ENCODE measurements around the gene DCAKD. TPM values are rescaled to one million over a fixed set of nuclear protein-coding genes. Genes with fewer than 3 reads are reported as not detected.

DCAKD gene
- total and polyA plus RNA-seq, 2 donors (not counting 3 experiments of a cell fraction or from before 2014, with no cell fraction given), result 30.8 to 36.5 TPM

GRCh38 chr17:44995436-44996001 lies 55.9 kb downstream of the DCAKD start:
- no peak overlapping the region for H3K27ac ChIP-seq (ENCODE audit: insufficient read depth, low read depth, low read length)
- no peak overlapping the region for H2AFZ ChIP-seq (ENCODE audit: low read depth, low read length)
- H3K4me1 ChIP-seq (ENCODE audit: control insufficient read depth, extremely low read depth, insufficient read depth, low read length), result no peaks in the 10 kb centered on the region
- no peaks in the 10 kb centered on the region for H3K9me3 ChIP-seq (replicated peaks; ENCODE audit: control insufficient read depth, insufficient read depth, low read length)
- DNase-seq (ENCODE audit: low read depth, low spot score), result no peak
- no peaks in the 10 kb centered on the region for H3K79me2 ChIP-seq (ENCODE audit: control insufficient read depth, insufficient read depth, low read length)
- ChIA-PET CTCF (interaction anchor here (1.8 kb wide), 1 partner anchor 75 kb away, joined by 5 read pairs; no protein-coding TSS in a partner anchor), POLR2A (no interaction called here)
- dilution Hi-C loops (cut with MboI; ENCODE audit: extremely low pct_ligation_motif_present, low sequenced_read_pairs), result no loop called here
- no peak for FAIRE-seq
- no TSS peak for BruUV-seq (replicated peaks)
- TF ChIP-seq GATA2 (IDR thresholded peaks at IDR 0.05; ENCODE audit: insufficient read depth, insufficient read length, low read depth, low read length), result no peak
- no peak for TF ChIP-seq MYC (IDR thresholded peaks at IDR 0.05; ENCODE audit: low read depth, low read length)
- TF ChIP-seq POLR2AphosphoS5 (IDR thresholded peaks at IDR 0.05; ENCODE audit: insufficient read depth, low read depth, low read length), result no peak
- no peak for TF ChIP-seq FOS (IDR thresholded peaks at IDR 0.05; ENCODE audit: borderline replicate concordance, insufficient read depth, low read length)
- H3K36me3 ChIP-seq (ENCODE audit: control insufficient read depth in 2 of 2, extremely low read depth in 1 of 2, insufficient read depth in 2 of 2, low read length in 2 of 2), result no peaks in the 10 kb centered on the region
- H3K9me1 ChIP-seq (replicated peaks; ENCODE audit: control insufficient read depth, extremely low read depth, insufficient read depth, low read length), result no peaks in the 10 kb centered on the region
- intact Hi-C loops (cut with micrococcal nuclease), result no loop called here
- H3K27me3 ChIP-seq (ENCODE audit: control insufficient read depth in 2 of 2, insufficient read depth in 2 of 2, low read length in 2 of 2), result peaks cover 0 to 16% of the 10 kb centered on the region in 2 experiments
- no peaks in the 10 kb centered on the region for H4K20me1 ChIP-seq (replicated peaks; ENCODE audit: control insufficient read depth, extremely low read depth, insufficient read depth, low read length)
- no peak overlapping the region for H3K4me3 ChIP-seq (replicated peaks in 1 of 3; ENCODE audit: insufficient read depth in 1 of 3, low read depth in 1 of 3, low read length in 3 of 3)
- no peak overlapping the region for H3K9ac ChIP-seq (replicated peaks; ENCODE audit: extremely low read depth, insufficient read depth, low read length)
- no peak overlapping the region for H3K4me2 ChIP-seq (ENCODE audit: insufficient read depth, low read length)

DNA sequence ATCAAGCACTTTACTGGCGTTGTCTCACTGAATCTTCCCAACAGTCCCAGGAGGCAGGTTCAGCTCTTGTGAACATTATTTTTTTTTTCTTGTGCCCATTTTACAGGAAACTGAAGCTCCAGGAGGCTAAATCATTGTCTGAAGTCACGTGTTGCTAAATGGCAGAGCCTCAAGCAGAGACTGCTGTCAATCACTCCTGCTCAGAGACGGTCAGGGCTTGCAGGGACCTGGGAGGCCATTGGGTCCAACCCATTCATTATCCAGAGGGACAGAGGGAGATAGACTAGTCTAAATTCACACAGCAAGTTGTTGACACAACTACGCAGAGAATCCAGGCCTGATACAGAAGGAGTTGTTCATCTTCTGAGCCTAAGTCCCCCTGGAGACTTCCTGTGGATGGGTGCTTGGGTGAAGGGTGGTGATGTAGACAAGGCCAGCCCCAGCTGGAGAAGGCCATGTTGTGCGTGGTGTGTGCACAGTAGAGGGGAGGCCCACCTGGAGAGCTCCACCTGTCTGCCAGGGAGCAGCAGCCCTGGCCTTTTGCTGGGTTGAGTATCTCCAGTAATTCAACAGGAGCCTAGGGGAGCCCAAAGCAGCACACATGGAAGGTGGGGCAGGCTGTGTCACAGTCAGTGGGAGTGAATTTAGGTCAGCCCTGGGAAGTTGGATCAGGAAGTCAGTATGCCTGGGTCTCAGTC lies 59.0 kb downstream of the DCAKD start:
- Histone ChIP-seq H3K27me3 (ENCODE audit: control insufficient read depth in 2 of 2, insufficient read depth in 2 of 2, low read length in 2 of 2) (peaks cover 0 to 9% of the 10 kb centered on the region in 2 experiments), H3K27ac (ENCODE audit: insufficient read depth, low read depth, low read length) (no peak overlapping the region), H3K36me3 (ENCODE audit: control insufficient read depth in 2 of 2, extremely low read depth in 1 of 2, insufficient read depth in 2 of 2, low read length in 2 of 2) (no peaks in the 10 kb centered on the region), H4K20me1 (replicated peaks; ENCODE audit: control insufficient read depth, extremely low read depth, insufficient read depth, low read length) (no peaks in the 10 kb centered on the region), H3K4me3 (replicated peaks in 1 of 3; ENCODE audit: insufficient read depth in 1 of 3, low read depth in 1 of 3, low read length in 3 of 3) (no peak overlapping the region), H3K4me2 (ENCODE audit: insufficient read depth, low read length) (no peak overlapping the region), H3K9ac (replicated peaks; ENCODE audit: extremely low read depth, insufficient read depth, low read length) (no peak overlapping the region), H3K79me2 (ENCODE audit: control insufficient read depth, insufficient read depth, low read length) (no peaks in the 10 kb centered on the region), H3K9me1 (replicated peaks; ENCODE audit: control insufficient read depth, extremely low read depth, insufficient read depth, low read length) (no peaks in the 10 kb centered on the region), H3K4me1 (ENCODE audit: control insufficient read depth, extremely low read depth, insufficient read depth, low read length) (no peaks in the 10 kb centered on the region), H2AFZ (ENCODE audit: low read depth, low read length) (no peak overlapping the region), H3K9me3 (replicated peaks; ENCODE audit: control insufficient read depth, insufficient read depth, low read length) (no peaks in the 10 kb centered on the region)
- no TSS peak for BruUV-seq (replicated peaks)
- TF ChIP-seq GATA2 (IDR thresholded peaks at IDR 0.05; ENCODE audit: insufficient read depth, insufficient read length, low read depth, low read length), result no peak
- TF ChIP-seq JUN (IDR thresholded peaks at IDR 0.05; ENCODE audit: borderline replicate concordance, insufficient read depth, insufficient read length, low read depth), result no peak
- TF ChIP-seq POLR2A (IDR thresholded peaks at IDR 0.05; ENCODE audit: low read depth, low read length), result no peak
- no peak for TF ChIP-seq FOS (IDR thresholded peaks at IDR 0.05; ENCODE audit: borderline replicate concordance, insufficient read depth, low read length)
- no peak for TF ChIP-seq POLR2AphosphoS5 (IDR thresholded peaks at IDR 0.05; ENCODE audit: insufficient read depth, low read depth, low read length)
- no peak for TF ChIP-seq MAX (IDR thresholded peaks at IDR 0.05; ENCODE audit: insufficient read depth, insufficient read length)
- TF ChIP-seq MYC (IDR thresholded peaks at IDR 0.05; ENCODE audit: low read depth, low read length), result no peak
- TF ChIP-seq, protein P1, sequence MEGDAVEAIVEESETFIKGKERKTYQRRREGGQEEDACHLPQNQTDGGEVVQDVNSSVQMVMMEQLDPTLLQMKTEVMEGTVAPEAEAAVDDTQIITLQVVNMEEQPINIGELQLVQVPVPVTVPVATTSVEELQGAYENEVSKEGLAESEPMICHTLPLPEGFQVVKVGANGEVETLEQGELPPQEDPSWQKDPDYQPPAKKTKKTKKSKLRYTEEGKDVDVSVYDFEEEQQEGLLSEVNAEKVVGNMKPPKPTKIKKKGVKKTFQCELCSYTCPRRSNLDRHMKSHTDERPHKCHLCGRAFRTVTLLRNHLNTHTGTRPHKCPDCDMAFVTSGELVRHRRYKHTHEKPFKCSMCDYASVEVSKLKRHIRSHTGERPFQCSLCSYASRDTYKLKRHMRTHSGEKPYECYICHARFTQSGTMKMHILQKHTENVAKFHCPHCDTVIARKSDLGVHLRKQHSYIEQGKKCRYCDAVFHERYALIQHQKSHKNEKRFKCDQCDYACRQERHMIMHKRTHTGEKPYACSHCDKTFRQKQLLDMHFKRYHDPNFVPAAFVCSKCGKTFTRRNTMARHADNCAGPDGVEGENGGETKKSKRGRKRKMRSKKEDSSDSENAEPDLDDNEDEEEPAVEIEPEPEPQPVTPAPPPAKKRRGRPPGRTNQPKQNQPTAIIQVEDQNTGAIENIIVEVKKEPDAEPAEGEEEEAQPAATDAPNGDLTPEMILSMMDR (IDR thresholded peaks at IDR 0.05; ENCODE audit: extremely low read depth in 1 of 2, insufficient read depth in 1 of 2, low read depth in 1 of 2, low read length in 2 of 2), result no peak
- no peak for TF ChIP-seq EZH2 (IDR thresholded peaks at IDR 0.05; ENCODE audit: borderline replicate concordance, low read depth, low read length, severe bottlenecking)
- CTCF ChIA-PET, result interaction anchor here (0.7 to 3.5 kb wide), 5 partner anchors 16 to 217 kb away, joined by 3 to 10 read pairs (median 4); no protein-coding TSS in a partner anchor
- DNase-seq (ENCODE audit: low read depth, low spot score), result no peak
- dilution Hi-C loops (cut with MboI; ENCODE audit: extremely low pct_ligation_motif_present, low sequenced_read_pairs) (no loop called here), intact Hi-C loops (cut with micrococcal nuclease) (no loop called here)
- FAIRE-seq, result no peak
- POLR2A ChIA-PET, result interaction anchor here (0.5 to 0.9 kb wide), 2 partner anchors 9 to 1594 kb away, joined by 5 to 8 read pairs; partner anchors contain the start of gene ARL4D
